ENCODE results near the gene PLXNB3.

Gene PLXNB3

DNA sequence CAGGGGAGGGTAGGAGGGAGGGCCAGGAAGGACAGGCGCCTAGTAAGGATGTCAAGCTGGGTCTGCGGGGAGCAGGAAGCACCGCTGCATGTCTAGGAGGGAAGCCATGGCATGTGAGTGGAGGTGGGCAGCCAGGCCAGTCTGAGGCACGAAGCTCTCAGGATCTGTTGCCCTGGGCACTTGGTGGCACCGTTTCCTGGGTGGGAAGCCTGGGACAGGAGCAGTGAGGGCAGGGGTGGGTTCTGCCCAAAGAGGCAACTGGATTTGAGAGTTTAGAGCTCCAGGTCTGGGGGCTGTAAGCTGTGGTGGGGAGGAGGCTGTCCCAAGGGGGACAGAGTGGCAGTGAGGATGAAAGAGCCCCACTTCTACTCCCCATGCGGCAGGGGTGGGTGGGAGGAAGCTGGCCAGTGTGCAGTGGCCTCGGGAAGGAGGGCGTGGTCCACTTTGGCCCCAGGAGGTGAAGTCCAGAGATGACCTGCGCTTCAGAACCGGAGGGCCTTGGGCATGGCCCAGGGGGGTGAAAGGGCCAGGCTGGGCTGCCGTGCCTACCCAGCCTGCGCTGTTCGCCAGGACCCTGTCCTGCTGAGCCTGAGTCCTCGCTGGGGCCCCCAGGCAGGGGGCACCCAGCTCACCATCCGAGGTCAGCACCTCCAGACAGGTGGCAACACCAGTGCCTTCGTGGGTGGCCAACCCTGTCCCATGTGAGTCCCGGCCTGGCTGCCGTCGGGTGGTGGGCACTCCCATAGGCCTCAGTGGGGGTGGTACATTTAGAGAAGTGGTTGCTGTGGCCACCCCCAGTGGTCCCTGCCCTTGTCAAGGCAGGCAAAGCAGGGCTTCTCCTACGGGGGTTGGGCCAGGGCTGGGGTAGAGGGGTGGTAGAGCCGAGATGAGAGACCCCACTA lies 8.5 kb downstream of the PLXNB3 start:
- FAIRE-seq (no peak), DNase-seq (ENCODE audit: insufficient read length, low spot score) (no peak)

DNA sequence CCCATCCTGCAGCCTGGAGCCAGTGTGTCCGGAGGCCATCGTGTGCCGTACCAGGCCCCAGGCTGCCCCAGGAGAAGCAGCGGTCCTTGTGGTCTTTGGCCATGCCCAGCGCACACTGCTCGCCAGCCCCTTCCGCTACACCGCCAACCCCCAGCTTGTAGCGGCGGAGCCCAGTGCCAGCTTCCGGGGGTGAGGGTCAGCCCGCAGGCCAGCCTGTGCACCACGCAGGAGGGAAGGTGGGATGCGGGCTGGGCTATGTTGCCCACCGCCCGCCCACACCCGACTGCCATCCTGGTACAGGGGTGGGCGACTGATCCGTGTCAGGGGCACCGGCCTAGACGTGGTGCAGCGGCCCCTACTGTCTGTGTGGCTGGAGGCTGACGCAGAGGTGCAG lies 9.2 kb downstream of the PLXNB3 start:
- FAIRE-seq (no peak), DNase-seq (ENCODE audit: insufficient read length, low spot score) (no peak)

DNA sequence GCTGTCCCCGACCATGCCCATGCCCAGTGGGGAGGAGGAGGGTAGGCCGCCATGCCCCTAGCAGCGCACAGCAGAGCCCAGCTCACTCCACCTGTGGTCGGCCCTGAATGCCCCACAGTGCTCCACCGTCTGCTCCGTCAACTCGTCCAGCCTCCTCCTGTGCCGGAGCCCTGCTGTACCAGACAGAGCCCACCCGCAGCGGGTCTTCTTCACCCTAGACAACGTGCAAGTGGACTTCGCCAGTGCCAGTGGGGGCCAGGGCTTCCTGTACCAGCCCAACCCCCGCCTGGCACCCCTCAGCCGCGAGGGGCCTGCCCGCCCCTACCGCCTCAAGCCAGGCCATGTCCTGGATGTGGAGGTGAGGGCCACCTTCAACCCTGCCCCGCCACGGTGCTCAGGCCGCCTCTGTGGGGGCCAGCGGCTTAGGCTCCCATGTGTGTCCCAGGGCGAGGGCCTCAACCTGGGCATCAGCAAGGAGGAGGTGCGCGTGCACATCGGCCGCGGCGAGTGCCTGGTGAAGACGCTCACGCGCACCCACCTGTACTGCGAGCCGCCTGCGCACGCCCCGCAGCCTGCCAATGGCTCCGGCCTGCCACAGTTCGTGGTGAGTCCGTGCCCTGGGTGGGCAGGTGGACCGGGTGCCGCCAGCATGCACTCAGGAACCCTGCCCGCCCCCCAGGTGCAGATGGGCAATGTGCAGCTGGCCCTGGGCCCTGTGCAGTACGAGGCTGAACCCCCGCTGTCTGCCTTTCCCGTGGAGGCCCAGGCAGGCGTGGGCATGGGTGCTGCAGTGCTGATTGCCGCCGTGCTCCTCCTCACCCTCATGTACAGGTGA lies 9.9 kb downstream of the PLXNB3 start:
- FAIRE-seq (no peak), DNase-seq (ENCODE audit: insufficient read length, low spot score) (no peak)

DNA sequence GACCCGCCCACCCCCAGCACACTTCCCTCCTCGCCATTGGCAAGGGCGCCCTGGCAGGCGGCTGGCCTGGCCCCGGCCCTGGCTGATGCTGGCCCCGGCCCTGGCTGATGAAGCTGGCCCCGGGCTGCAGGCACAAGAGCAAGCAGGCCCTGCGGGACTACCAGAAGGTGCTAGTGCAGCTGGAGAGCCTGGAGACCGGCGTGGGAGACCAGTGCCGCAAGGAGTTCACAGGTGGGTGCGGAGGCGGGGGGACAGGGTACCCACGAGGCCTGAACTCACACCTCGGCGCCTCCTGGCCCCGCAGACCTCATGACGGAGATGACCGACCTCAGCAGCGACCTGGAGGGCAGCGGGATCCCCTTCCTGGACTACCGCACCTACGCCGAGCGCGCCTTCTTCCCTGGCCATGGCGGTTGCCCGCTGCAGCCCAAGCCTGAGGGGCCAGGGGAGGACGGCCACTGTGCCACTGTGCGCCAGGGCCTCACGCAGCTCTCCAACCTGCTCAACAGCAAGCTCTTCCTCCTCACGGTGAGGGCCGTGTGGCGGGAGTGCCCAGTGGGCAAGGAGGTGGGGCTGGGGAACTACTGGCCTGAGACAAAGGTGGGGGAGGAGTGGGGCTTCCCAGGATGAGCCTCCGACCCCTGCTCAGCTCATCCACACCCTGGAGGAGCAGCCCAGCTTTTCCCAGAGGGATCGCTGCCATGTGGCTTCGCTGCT lies 10.7 kb downstream of the PLXNB3 start:
- DNase-seq (ENCODE audit: insufficient read length, low spot score) (no peak), FAIRE-seq (no peak)

DNA sequence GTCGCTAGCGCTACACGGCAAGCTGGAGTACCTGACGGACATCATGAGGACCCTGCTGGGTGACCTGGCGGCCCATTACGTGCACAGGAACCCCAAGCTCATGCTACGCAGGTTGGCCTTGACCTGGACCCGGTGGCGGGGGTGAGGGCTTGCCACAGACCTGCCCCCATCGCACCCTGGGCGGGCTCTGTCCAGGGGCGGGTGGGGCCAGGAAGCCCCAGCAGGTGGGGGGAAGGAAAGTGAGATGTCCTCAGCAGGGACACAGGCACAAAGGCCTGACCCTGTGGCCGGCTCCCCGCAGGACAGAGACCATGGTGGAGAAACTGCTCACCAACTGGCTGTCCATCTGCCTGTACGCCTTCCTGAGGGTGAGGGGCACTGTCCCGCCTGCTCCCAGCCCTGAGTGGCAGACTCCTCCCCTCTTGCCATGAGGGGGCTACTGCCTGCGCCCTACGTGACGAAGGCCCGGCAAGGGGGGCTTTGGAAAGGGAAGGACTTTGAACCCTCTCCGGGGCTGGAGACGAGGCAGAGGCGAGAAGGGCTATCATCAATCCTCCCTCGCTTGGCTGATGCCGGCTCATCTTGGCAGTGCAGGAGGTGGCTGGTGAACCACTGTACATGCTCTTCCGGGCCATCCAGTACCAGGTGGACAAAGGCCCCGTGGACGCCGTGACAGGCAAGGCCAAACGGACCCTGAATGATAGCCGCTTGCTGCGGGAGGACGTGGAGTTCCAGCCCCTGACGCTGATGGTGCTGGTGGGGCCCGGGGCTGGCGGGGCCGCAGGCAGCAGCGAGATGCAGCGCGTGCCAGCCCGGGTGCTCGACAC lies 11.5 kb downstream of the PLXNB3 start:
- DNase-seq (ENCODE audit: insufficient read length, low spot score) (no peak), FAIRE-seq (no peak)

GRCh38 chrX:153776120-153776599 lies 12.1 kb downstream of the PLXNB3 start:
- DNase-seq (ENCODE audit: insufficient read length, low spot score) (no peak), FAIRE-seq (no peak)

DNA sequence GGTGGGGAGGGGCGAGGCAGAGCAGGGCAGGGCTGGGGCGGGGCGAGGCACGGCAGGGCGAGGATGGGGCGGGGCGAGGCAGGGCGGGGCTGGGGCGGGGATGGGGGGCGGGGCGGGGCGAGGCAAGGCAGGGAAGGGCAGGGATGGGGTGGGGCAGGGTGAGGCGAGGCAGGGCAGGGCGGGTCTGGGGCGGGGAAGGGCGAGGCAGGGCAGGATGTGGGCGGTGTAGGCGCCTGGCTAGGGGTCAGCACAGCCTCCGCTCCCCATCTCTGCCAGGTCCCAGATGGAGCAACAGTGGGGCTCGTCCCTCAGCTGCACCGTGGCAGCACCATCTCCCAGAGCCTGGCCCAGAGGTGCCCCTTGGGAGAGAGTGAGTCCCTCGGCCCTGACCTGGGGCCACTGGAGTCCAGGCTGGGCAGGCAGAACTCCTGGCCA lies 12.6 kb downstream of the PLXNB3 start:
- DNase-seq (ENCODE audit: insufficient read length, low spot score) (no peak), FAIRE-seq (no peak)

GRCh38 chrX:153777261-153778090 lies 13.4 kb downstream of the PLXNB3 start:
- no peak for DNase-seq (ENCODE audit: insufficient read length, low spot score)
- no peak for FAIRE-seq

GRCh38 chrX:153778181-153778580 lies 14.1 kb downstream of the PLXNB3 start:
- DNase-seq (ENCODE audit: insufficient read length, low spot score) (no peak), FAIRE-seq (no peak)

GRCh38 chrX:153778684-153779101 lies 14.6 kb downstream of the PLXNB3 start:
- FAIRE-seq (no peak), DNase-seq (ENCODE audit: insufficient read length, low spot score) (no peak)

DNA sequence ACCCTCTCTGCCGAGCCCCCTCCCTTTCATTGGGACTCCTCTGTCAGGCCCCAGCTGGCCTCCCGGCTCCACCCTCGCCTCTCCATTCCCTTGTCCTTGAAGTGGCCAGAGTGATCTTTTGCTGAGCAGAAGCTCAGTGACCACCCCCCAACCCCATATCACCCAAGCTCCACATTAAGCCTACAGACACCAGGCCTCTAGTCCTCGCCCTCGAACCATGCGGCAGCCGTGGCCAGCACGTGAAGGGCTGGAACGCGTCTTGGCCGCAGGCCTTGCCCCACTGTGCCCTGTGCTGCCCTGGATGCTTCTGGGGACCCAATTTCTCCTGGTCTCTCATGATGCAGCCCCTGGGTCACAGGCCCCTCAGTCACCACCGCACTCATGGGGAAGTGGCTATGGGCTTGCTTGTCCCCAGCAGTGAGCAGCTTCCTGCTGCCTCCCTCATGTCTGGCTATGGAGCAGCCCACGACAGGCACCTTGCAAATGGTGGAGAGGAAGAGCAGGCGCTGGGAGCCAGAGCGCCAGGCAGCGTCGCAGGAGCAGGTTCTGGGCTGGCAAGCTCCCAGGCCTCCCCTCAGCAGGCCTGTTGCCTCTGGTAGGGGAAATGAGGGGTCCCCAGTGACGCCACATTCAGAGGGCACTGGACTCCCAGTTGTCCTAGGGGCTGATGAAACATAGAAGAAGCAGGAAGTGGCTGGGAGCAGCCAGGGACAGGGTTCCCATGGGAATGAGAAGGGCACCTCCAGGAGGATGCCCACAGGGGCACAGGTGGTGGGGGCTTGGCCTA lies 16.0 kb downstream of the PLXNB3 start:
- DNase-seq (ENCODE audit: insufficient read length, low spot score) (no peak), FAIRE-seq (no peak)

DNA sequence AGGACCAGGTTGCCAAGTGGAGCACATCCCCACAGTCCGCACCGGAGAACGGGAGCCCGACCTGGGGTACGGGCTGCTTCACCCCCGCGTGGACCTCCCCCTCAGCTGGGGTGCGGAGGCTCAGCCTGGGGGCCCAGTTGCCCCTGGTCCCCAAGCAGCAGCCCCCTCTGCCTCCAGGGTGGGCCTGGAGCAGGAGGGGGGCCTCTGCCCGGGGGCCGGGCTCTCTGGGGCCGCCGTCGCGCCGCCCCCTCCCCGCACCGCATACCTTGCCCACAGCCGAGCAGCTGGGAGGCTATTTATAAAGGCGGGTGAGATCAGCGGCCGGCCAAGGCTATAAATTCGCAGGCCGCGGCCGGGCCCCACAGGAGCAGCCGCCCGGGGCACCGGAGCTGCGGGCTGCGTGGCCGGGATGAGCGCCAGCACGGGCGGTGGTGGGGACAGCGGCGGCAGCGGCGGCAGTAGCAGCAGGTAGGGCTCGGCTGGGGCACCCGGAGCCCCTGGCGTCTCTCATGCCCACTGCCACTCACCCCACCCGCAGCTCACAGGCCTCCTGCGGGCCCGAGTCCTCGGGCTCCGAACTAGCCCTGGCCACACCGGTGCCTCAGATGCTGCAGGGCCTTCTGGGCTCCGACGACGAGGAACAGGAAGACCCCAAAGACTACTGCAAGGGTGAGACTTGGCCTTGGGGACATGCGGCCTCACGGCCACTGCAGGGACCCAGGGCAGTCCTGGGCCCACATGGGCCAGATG lies 16.8 kb downstream of the PLXNB3 start, which contains the start of gene SRPK3:
SRPK3 (plus strand) TSS at position 364 of the 750 bp plus-strand sequence; CDS start at position 410, 46 bp downstream.
- DNase-seq (ENCODE audit: insufficient read length, low spot score) (no peak), FAIRE-seq (no peak)

DNA sequence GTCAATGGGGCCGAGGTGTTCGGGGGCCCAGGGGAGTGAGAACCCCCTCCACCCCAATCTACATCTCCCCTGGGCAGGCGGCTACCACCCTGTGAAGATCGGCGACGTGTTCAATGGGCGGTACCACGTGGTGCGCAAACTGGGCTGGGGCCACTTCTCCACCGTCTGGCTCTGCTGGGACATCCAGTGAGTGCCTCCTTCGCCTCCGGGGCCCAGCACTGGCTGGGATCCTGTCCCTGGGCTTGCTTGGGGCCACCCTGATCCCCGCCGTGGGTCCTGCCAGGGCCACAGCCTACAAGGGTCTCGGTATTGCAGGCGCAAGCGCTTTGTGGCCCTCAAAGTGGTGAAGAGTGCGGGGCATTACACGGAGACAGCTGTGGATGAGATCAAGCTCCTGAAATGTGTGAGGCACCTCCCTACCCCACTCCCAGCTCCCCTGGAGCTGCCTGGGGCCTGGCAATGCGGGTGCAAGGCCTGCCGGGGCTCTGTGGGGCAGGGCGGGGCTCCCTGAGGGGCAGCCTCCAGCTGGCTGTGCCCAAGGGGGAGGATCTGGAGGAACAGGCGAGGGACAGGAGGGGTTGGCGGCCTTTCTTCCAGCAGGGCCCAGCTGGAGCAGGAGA lies 17.5 kb downstream of the PLXNB3 start:
- FAIRE-seq, result no peak
- DNase-seq (ENCODE audit: insufficient read length, low spot score), result no peak

DNA sequence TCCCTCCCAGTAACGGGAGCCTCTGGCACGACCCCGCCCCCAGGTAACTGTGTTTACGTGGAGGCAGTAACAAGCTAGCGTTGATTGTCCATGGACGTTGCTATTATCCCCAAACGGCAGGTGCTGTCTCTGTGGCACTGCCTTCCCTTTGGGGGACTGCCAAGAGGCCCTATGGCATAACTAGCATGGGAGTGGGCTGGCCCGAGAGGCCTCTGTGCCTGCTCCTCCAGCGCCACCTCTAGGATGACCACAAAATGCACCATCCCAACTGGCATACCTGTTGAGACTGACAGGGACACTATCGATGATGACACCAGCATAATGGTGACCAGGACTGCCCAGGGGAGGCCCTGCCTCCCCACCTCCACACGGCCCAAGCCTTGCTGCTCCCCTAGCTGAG lies 18.3 kb downstream of the PLXNB3 start:
- no peak for DNase-seq (ENCODE audit: insufficient read length, low spot score)
- FAIRE-seq, result no peak

DNA sequence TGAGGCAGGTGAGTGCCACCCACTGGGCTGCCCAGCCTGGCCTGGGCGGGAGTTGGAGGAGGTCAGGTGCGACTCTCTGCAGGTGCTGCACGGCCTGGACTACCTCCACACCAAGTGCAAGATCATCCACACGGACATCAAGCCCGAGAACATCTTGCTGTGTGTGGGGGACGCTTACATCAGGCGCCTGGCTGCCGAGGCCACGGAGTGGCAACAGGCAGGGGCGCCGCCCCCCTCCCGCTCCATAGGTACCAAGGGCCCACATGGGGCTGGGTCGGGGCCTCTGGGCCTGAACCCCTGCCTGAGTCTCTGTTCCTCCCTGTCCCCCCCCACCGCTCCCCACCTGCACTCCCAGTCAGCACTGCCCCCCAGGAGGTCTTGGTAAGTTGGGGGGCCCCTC lies 18.8 kb downstream of the PLXNB3 start:
- DNase-seq (ENCODE audit: insufficient read length, low spot score) (no peak), FAIRE-seq (no peak)

DNA sequence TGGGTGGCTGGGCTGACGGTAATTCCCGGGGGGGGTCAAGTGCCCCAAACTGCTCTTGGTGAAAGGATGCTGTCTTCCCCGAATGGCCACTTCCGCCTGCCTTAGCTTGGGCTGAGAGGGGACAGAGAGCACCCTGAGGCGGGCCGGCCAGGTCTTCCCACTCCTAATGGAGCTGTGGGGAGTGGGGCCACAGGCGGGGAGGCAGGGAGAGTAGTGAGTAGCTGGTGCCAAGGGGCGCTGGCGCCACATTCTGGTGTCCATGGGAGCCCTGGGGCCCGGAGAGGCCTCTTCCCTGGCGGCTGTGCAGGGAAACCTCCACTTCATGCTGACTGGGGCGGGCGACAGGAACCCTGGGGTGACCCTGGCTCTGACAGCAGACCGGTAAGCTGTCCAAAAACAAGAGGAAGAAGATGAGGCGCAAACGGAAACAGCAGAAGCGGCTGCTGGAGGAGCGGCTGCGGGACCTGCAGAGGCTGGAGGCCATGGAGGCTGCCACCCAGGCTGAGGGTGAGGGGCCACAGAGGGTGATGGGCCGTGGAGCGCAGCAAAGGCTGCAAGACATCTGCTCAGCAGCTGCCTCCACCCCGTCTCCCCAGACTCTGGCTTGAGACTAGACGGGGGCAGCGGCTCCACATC lies 19.4 kb downstream of the PLXNB3 start:
- FAIRE-seq (no peak), DNase-seq (ENCODE audit: insufficient read length, low spot score) (no peak)

All from GM19239 (cell line).